Right ventricle myocardium inferior (tissue), 1 donor: Measurements from ENCODE around the gene WDR90. TPM values are rescaled to one million over a fixed set of nuclear protein-coding genes. Genes with fewer than 3 reads are reported as not detected.
A peak's percentile ranks its signal among the peaks of the same experiment; 100 is the strongest.

ENCODE experiments used
- ATAC-seq: fragments of 200-7000 bp; cut with Tn5 transposase; one replicate; pipeline ENCODE4 v1.9.1; 2020; ENCODE audit warnings: mild to moderate bottlenecking, moderate library complexity
- DNase-seq: peaks from one replicate; pipeline ENCODE4 v3.0.0; 2021; ENCODE audit errors: missing footprints
- intact Hi-C: fragments of 100-400 bp; cut with DNase I; formaldehyde crosslinking; loops from one replicate; pipeline ENCODE4 v1.11.0; 2022
- total RNA-seq: library from RNA; stranded (reverse); fragmentation: NEBNext Ultra II Directional; extraction: Animal tissue kit (Norgen Biotek cat#: 25700); gene quantifications from one replicate; pipeline ENCODE4 v1.2.1, GENCODE V29; 2021
- donor health status: DM: no; HTN: yes; CAD: no; lungs with severe emphysema.

The WDR90 gene
- total RNA-seq, 1 donor from 2014 or later, result 7.7 TPM

DNA sequence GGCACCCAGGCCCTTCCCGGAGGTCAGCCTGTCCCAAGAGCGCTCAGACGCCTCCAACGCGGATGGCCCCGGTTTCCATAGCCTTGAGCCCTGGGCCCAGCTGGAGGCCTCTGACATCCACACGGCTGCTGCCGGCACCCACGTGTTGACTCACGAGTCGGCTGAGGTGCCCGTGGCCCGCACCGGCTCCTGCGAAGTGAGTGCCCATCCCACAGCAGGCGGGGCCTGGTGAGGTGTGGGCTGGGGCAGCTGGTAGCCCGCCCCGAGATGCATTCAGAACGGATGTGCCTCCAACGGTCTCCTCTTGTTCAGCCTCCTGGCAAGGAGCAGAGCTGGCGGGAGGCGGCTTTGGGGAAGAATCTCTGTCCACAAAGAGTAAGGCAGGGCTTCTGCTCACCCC, 2.7 kb downstream of the WDR90 start:
- no peak for ATAC-seq
- DNase-seq, result no peak
- intact Hi-C loops, result no loop called here

DNA sequence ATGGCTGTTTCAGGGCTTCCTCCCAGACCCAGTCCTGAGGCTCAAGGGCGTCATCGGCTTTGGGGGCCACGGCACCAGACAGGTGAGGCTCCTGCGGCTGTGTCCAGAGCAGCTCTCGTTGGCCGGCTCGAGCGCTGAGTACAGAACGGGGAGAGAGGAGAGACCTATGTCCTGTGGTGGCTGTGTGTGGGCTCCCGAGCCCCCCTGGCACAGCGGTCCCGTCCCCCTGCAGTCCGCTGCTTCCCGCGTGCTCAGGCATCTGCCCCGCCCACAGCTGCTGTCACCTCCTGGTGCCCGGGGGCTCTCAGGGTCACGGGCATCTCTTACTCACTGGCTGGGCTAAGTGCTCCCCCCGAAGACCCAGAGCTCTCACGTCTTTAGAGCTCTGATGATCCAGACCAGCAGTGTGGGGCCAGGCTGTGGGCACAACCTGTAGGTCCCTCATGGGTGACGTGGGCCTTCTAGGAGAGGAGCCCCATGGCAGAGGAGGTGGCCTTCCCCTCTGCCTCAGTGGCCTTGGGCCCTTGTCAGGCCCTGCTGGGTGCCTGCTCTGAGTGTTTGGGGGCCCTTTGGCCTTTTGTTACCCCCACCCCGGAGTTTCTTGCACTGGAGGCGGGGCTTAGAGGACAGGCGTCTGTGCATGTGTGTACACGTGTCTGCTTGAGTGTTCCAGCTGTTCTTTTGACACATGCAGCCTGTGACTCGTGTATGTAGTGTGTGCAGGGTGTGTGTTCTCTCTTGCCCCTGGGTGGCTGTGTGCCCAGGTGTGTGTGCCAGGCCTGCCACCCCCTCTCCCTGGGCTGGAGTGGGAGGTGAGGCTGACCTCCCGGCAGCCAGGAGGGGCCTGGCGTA, 3.5 kb downstream of the WDR90 start:
- intact Hi-C loops, result no loop called here
- DNase-seq (no peak), ATAC-seq (no peak)

GRCh38 chr16:654034-654433, 4.9 kb downstream of the WDR90 start:
- ATAC-seq (no peak), DNase-seq (no peak)
- intact Hi-C loops, result no loop called here

DNA sequence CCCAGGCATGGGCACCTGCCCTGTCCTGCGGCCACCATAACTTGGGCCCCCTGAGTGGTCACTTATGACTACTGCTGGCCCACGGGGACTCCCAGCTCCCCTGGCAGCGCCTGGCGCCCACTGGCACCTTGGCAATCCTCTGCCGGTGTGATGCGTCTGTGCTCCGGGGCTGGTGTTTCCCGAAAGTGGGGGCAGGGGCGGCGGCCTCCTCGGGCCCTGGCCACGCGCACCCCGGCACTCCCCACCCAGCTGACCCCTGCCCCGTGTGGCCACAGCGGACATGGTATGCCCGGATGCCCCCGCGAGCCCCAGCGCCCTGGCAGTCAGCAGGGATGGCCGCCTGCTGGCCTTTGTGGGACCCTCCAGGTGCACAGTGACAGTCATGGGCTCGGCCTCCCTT, 8.3 kb downstream of the WDR90 start:
- ATAC-seq (no peak), DNase-seq (no peak)
- intact Hi-C loops, result no loop called here

DNA sequence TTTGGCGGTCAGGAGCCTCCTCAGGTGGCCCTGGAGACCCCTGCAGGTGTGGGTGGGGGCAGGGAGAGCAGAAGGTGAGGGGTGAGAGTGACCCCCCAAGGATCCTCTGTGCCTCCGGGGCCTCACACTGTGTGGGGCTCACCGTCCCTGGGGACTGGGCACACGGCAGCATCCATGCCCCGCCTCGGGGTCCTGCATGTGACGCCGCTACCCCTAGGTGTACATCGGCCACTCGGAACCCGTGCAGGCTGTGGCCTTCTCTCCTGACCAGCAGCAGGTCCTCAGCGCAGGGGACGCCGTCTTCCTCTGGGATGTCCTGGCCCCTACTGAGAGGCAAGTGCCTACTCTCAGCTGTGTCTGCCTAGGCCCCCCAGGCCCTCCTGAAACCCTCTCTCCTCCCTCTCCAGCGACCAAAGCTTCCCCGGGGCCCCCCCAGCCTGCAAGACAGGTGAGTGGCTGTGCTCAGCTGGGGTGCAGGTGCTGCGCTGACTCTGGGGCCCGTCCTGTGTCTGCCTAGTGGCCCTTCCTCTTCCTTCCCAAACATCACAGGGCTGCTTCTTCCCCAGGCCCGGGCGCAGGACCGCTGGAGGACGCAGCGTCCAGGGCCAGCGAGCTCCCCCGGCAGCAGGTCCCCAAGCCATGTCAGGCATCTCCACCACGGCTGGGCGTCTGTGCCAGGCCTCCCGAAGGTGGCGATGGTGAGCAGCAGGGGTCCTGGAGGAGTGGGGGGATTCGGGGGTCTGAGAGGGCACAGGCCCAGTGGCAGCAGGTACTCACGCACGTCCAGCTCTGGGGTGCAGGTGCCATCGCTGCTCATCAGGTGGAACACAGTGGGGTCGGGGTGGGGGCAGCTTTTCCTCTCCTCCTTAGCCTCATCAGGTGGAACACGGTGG, 9.8 kb downstream of the WDR90 start:
- intact Hi-C loops, result no loop called here
- DNase-seq (no peak), ATAC-seq (no peak)

DNA sequence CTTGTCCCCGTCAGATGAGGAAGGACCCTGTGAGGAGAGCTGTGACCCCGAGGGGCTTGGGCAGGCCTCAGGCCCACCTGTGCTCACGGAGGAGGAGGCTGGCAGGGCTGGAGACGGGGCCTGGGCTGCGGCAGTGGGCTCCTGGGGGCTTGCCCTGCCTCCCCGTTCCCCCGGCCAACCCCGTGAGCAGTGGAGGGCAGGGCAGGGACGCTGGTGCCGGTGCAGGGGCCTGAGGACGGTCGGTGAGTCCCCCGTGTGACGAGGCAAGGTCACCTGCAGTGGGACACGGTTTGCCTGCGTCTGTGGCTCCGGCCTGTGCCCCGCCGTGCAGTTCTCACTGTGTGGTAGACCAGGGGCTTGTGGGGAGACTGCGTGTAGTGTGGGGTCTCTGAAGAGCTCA, 10.5 kb downstream of the WDR90 start:
- intact Hi-C loops, result loop anchor here (5.0 kb wide), 1 partner anchor 72 kb away; no protein-coding TSS in a partner anchor
- no peak for ATAC-seq

GRCh38 chr16:660132-660458, 10.9 kb downstream of the WDR90 start:
- intact Hi-C loops, result loop anchor here (5.0 kb wide), 1 partner anchor 73 kb away; no protein-coding TSS in a partner anchor
- DNase-seq (no peak), ATAC-seq (no peak)

More for the DNA sequence above, 10.5 kb downstream of the WDR90 start:
- DNase-seq, result no peak

GRCh38 chr16:660459-661183, 11.5 kb downstream of the WDR90 start:
- DNase-seq (peak; percentile 96), ATAC-seq (peak; percentile 89)
- intact Hi-C loops, result loop anchor here (5.0 kb wide), 1 partner anchor 73 kb away; no protein-coding TSS in a partner anchor

DNA sequence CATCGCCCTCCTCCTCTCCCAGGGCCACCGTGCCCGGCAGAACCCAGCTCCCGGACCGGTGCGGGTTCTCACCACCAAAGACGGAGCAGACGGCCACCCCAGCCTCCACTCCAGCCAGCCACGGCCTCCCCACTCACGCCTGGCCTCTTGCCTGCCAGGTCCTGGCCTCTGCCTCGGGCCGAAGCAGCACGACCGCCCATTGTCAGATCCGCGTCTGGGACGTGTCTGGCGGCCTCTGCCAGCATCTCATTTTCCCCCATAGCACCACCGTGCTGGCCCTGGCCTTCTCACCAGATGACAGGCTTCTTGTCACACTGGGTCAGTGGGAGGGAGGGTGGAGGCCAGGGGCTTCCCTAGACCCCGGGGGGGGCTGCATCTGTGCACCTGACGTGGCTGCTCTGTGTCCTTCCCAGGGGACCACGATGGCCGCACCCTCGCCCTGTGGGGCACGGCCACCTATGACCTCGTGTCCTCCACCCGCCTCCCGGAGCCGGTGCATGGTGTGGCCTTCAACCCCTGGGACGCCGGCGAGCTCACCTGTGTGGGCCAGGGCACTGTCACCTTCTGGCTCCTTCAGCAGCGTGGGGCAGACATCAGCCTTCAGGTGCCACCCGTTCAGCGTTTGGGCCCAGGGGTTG, 12.1 kb downstream of the WDR90 start:
- DNase-seq, result no peak
- no peak for ATAC-seq
- intact Hi-C loops, result loop anchor here (5.0 kb wide), 1 partner anchor 74 kb away; no protein-coding TSS in a partner anchor

GRCh38 chr16:662095-662494, 12.9 kb downstream of the WDR90 start:
- DNase-seq, result no peak

DNA sequence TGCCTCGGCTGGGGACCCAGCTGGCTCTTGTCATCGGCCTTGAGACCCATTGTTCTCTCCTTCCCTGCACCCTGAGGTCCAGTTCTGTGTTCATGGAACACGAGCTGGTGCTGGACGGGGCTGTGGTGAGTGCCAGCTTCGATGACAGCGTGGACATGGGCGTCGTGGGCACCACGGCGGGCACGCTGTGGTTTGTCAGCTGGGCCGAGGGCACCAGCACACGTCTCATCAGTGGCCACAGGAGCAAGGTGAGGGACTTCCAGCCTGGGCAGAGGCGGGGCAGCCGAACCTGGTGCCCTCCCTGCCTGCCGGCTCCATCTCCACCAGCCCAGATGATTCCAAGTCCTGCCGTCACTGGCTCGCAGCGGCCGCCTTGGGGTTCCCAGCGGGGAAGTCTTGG, 13.4 kb downstream of the WDR90 start:
- DNase-seq, result no peak
- ATAC-seq, result no peak
- intact Hi-C loops, result loop anchor here (5.0 kb wide), 1 partner anchor 75 kb away; no protein-coding TSS in a partner anchor

More at GRCh38 chr16:662095-662494, 12.9 kb downstream of the WDR90 start:
- intact Hi-C loops, result loop anchor here (5.0 kb wide), 1 partner anchor 75 kb away; no protein-coding TSS in a partner anchor
- ATAC-seq, result no peak

DNA sequence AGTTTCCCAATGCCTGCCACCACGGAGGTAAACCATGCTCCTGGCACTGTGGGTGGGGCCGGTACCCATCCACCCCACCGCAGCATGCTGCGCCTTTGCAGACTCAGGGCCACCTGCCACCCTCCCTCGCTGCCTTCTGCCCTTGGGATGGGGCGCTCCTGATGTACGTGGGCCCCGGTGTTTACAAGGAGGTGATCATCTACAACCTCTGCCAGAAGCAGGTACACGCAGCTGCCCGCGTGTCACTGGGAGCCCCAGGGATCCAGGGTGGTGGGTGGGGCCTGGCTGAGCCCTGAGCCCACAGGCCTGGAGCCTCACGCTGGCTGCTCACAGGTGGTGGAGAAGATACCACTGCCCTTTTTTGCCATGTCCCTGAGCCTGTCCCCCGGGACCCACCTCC, 17.4 kb downstream of the WDR90 start:
- intact Hi-C loops, result no loop called here
- ATAC-seq, result no peak
- no peak for DNase-seq

DNA sequence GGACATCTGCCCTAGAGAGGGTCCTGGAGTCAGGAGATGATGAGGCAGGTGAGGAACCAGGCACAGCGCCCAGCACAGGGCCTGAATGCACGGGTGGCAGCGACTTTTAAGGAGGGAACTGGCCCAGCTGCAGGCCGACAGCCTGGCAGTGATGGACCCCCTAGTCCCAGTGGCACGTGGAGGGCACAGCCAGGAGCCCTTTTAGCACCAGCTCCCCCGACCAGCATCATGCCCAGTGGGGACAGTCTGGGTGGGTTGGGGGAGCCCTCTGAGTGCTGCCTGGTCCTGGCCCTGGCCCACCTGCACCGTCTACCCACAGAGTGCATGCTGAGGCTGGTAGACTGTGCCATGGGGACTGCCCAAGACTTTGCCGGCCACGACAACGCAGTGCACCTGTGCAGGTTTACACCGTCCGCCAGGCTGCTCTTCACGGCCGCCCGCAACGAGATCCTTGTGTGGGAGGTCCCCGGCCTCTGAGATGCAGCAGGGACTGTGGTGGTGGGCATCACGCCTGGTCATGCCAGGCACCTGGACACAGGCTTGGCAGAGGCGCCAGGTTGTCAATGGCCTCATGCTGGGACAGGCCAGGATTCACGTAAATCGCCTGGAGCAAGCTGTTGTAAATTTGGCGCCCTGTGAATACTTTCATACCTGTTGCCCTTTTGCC, 18.1 kb downstream of the WDR90 start:
- intact Hi-C loops, result no loop called here
- no peak for ATAC-seq
- no peak for DNase-seq

DNA sequence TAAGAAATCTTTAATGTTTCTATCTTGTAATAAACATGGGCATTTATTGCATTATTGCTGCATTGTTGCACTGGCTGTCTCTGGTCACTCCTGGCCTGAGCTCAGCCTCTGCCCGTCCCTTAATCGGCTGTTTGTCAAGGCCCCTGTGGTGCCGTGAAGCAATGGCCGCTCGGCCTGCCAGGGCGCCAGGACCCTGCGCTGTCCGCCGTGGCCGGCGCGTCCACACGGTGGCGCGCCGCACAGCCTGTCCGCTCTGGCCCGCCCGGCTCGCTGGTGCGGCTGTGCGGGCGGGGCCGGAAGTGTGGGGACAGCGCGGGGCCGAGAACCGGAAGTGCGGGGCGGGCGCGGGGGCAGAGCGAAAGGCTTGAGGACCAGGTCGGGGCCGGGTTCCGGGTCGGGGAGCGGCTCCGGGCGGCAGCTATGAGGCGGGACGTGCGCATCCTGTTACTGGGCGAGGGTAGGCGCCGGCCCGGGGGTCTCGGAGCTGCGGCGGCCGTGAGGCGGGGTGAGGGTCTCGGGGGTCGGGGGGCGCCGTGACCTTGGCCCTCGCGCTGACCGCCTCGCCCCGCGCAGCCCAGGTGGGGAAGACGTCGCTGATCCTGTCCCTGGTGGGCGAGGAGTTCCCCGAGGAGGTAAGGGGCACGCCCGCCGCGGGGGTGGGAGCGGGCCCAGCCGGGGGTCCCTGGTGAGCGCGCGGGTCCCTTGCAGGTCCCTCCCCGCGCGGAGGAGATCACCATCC, 18.8 kb downstream of the WDR90 start, which contains the start of gene RHOT2:
TSS of gene RHOT2 (plus strand) at position 353 of the 739 bp plus-strand sequence. CDS start at position 421, 68 bp downstream.
- intact Hi-C loops, result no loop called here
- DNase-seq (peak; percentile 96), ATAC-seq (peak; percentile 97)

DNA sequence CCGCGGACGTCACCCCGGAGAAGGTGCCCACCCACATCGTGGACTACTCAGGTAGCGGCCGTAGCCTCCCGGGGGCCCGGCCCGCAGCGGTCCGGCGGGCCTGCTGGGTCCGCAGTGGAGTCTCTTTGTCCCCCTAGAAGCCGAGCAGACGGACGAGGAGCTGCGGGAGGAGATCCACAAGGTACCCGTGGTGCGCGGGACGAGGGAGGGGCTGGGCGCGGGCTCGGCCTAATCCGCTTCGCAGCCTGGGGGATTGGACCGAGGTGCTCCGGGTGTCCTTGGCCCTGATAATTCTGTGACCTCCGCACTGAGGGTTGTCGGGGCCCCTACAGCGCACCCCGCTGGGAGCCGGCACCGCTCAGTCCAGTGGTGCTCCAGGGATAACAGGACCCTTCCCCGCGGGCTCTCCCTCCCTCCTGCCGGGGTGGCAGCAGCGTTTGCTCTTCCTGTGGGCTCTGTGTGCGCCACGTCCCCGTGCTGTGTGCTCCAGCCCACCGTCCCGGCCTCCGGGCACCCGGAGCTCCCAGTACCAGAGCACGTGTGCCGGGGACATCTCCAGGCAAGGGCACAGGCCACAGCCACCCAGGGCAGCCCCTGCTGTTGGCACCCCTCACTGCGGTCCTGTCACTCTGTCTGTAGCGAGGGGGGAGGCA, 19.5 kb downstream of the WDR90 start:
- intact Hi-C loops, result no loop called here
- ATAC-seq, result no peak

DNA sequence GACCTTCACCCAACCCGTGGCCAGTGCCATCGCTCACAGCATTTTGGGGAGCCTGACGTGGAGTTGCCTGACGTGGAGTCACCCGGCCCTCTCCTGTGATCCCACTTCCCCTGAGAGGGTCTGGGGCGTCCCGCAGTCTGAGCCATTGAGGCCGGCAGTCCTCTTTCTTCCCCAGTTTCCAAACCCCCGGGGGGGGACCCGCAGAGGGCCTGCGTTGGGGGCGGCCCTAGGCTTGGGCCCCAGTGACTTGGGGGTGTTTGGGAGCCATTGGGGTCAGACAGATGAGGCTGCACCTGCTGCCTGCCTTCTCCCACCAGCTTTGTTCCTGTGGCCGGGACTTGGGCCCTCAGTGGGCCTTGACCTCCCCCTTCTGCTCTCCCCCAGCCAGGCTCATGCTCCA, 20.5 kb downstream of the WDR90 start:
- DNase-seq (no peak), ATAC-seq (no peak)
- intact Hi-C loops, result no loop called here

More for the DNA sequence above, 19.5 kb downstream of the WDR90 start:
- DNase-seq, result no peak
